Islet precursor cell (in vitro differentiated cells): ENCODE data around the gene SGCD.
"Not testable (repeated sequence)": the region's sequence is repeated elsewhere in the genome, so short reads cannot be mapped to it uniquely, and the experiment has no call there.

ENCODE experiments used
- DNase-seq: peaks from one replicate; pipeline ENCODE4 v3.0.0-alpha.2; 2018

Gene SGCD

GRCh38 chr5:156654444-156654843 lies 327.5 kb downstream of the SGCD start:
- no peak for DNase-seq

- no peak for DNase-seq
Measured at GRCh38 chr5:156655732-156656131, 328.8 kb downstream of the SGCD start.

- DNase-seq: not testable (repeated sequence)
Measured at GRCh38 chr5:156664832-156665231, 337.9 kb downstream of the SGCD start.

- not testable (repeated sequence) for DNase-seq
Measured at GRCh38 chr5:156666686-156667085, 339.7 kb downstream of the SGCD start.

- DNase-seq: no peak
Measured at GRCh38 chr5:156667616-156668015, 340.7 kb downstream of the SGCD start.

GRCh38 chr5:156669416-156669815 lies 342.5 kb downstream of the SGCD start:
- DNase-seq: no peak

GRCh38 chr5:156670615-156671014 lies 343.7 kb downstream of the SGCD start:
- no peak for DNase-seq

GRCh38 chr5:156675395-156675794 lies 348.4 kb downstream of the SGCD start:
- no peak for DNase-seq

- no peak for DNase-seq
Measured at GRCh38 chr5:156677963-156678362, 351.0 kb downstream of the SGCD start.

GRCh38 chr5:156678484-156678883 lies 351.5 kb downstream of the SGCD start:
- DNase-seq: no peak

- no peak for DNase-seq
Measured at GRCh38 chr5:156680831-156681230, 353.9 kb downstream of the SGCD start.

- no peak for DNase-seq
Measured at GRCh38 chr5:156681265-156681664, 354.3 kb downstream of the SGCD start.

GRCh38 chr5:156682971-156683370 lies 356.0 kb downstream of the SGCD start:
- no peak for DNase-seq

GRCh38 chr5:156683509-156683908 lies 356.5 kb downstream of the SGCD start:
- no peak for DNase-seq

- DNase-seq: no peak
Measured at GRCh38 chr5:156684216-156684615, 357.3 kb downstream of the SGCD start.

GRCh38 chr5:156685481-156685880 lies 358.5 kb downstream of the SGCD start:
- DNase-seq: no peak

GRCh38 chr5:156686380-156686779 lies 359.4 kb downstream of the SGCD start:
- DNase-seq: no peak

- no peak for DNase-seq
Measured at GRCh38 chr5:156686796-156687195, 359.8 kb downstream of the SGCD start.

GRCh38 chr5:156687514-156687913 lies 360.6 kb downstream of the SGCD start:
- no peak for DNase-seq

GRCh38 chr5:156691572-156691971 lies 364.6 kb downstream of the SGCD start:
- no peak for DNase-seq

GRCh38 chr5:156693113-156693512 lies 366.1 kb downstream of the SGCD start:
- DNase-seq: no peak

- no peak for DNase-seq
Measured at GRCh38 chr5:156694598-156694997, 367.6 kb downstream of the SGCD start.

GRCh38 chr5:156695774-156696173 lies 368.8 kb downstream of the SGCD start:
- no peak for DNase-seq

GRCh38 chr5:156698323-156698722 lies 371.4 kb downstream of the SGCD start:
- no peak for DNase-seq

- DNase-seq: no peak
Measured at GRCh38 chr5:156699147-156699546, 372.2 kb downstream of the SGCD start.

- DNase-seq: no peak
Measured at GRCh38 chr5:156704139-156704538, 377.2 kb downstream of the SGCD start.
